Hepatocyte (in vitro differentiated cells): ENCODE data around the gene ZNF189. TPM values are rescaled to one million over a fixed set of nuclear protein-coding genes. Genes with fewer than 3 reads are reported as not detected.

ENCODE experiments used
- DNase-seq: peaks from one replicate; pipeline ENCODE4 v3.0.0-alpha.2; 2016; ENCODE audit warnings: low spot score
- H2AFZ ChIP-seq: fragments of 200-600 bp; sonication (generic); 2 replicates; pipeline ENCODE4 v1.6.0; 2016; ENCODE audit warnings: antibody characterized with exemption, mild to moderate bottlenecking
- H3K27ac ChIP-seq: fragments of 200-600 bp; sonication (generic); 2 replicates; pipeline ENCODE4 v1.5.1; 2016; ENCODE audit warnings: mild to moderate bottlenecking
- H3K27me3 ChIP-seq: fragments of 200-600 bp; sonication (generic); 2 replicates; pipeline ENCODE4 v1.6.1; 2016
- H3K36me3 ChIP-seq: fragments of 200-600 bp; sonication (generic); replicated peaks from 2 replicates; pipeline ENCODE4 v1.5.1; 2016; ENCODE audit warnings: low read depth; ENCODE audit not compliant: insufficient read depth
- H3K4me1 ChIP-seq: fragments of 200-600 bp; sonication (generic); 2 replicates; pipeline ENCODE4 v1.5.1; 2016; ENCODE audit warnings: mild to moderate bottlenecking, moderate library complexity; ENCODE audit not compliant: insufficient read depth
- H3K4me2 ChIP-seq: fragments of 200-600 bp; sonication (generic); 2 replicates; pipeline ENCODE4 v1.6.0; 2016
- H3K4me3 ChIP-seq: fragments of 200-600 bp; sonication (generic); 2 replicates; pipeline ENCODE4 v1.5.1; 2016; ENCODE audit warnings: mild to moderate bottlenecking
- H3K79me2 ChIP-seq: fragments of 200-600 bp; sonication (generic); 2 replicates; pipeline ENCODE4 v1.6.0; 2017; ENCODE audit warnings: mild to moderate bottlenecking
- H3K9me2 ChIP-seq: fragments of 200-600 bp; sonication (generic); replicated peaks from 2 replicates; pipeline ENCODE4 v1.6.0; 2017; ENCODE audit warnings: mild to moderate bottlenecking; ENCODE audit not compliant: insufficient read depth
- H3K9me3 ChIP-seq: fragments of 200-600 bp; sonication (generic); 2 replicates; pipeline ENCODE4 v1.5.1; 2016; ENCODE audit warnings: low read depth, mild to moderate bottlenecking
- H4K20me1 ChIP-seq: fragments of 200-600 bp; sonication (generic); 2 replicates; pipeline ENCODE4 v1.6.0; 2016; ENCODE audit warnings: mild to moderate bottlenecking; ENCODE audit not compliant: insufficient read depth, poor library complexity, severe bottlenecking
- EZH2 ChIP-seq: fragments of 200-600 bp; sonication (generic); IDR thresholded peaks from 2 replicates; pipeline ENCODE4 v1.6.1; 2016; ENCODE audit warnings: antibody characterized with exemption, mild to moderate bottlenecking, borderline replicate concordance
- EZH2phosphoT487 ChIP-seq: fragments of 200-600 bp; sonication (generic); IDR thresholded peaks from one replicate; pipeline ENCODE4 v1.6.1; 2018; ENCODE audit warnings: antibody characterized with exemption, mild to moderate bottlenecking, low read depth, moderate library complexity; ENCODE audit not compliant: unreplicated experiment, severe bottlenecking
- WGBS: methylation state at CpG from one replicate; pipeline ENCODE4 v1.1.6; 2016; ENCODE audit warnings: low lambda C conversion rate; ENCODE audit errors: missing lambda C conversion rate; 5-methylcytosine and 5-hydroxymethylcytosine counted together
- polyA plus RNA-seq: library from polyadenylated mRNA; unstranded; fragments of >200 nt; fragmentation: Nextera tagmentation; extraction: Ambion mirVana; gene quantifications from 2 replicates; pipeline ENCODE4 v1.2.1, GENCODE V29; 2016
- total RNA-seq: library from RNA; depleted of rRNA; stranded (reverse); fragments of >200 nt; gene quantifications from 2 replicates; pipeline ENCODE4 v1.2.3, GENCODE V29; 2014
- TF ChIP-seq, protein P1 (sequence below): fragments of 200-600 bp; sonication (generic); IDR thresholded peaks from 2 replicates; pipeline ENCODE4 v1.5.1; 2016; ENCODE audit warnings: antibody characterized with exemption, mild to moderate bottlenecking; ENCODE audit not compliant: poor library complexity

ZNF189 gene
- total and polyA plus RNA-seq, 2 experiments from 2014 or later: 13.6 to 60.3 TPM

- Histone ChIP-seq H3K27ac (peak overlapping the region; percentile 42), H3K4me1 (no peaks in the 10 kb centered on the region), H3K9me3 (no peaks in the 10 kb centered on the region), H4K20me1 (no peaks in the 10 kb centered on the region), H3K9me2 (no peaks in the 10 kb centered on the region), H2AFZ (no peak overlapping the region), H3K4me3 (no peak overlapping the region), H3K4me2 (no peak overlapping the region), H3K27me3 (no peaks in the 10 kb centered on the region), H3K36me3 (no peaks in the 10 kb centered on the region), H3K79me2 (peaks cover 29% of the 10 kb centered on the region)
- WGBS: 52% methylated on average over 6 of the region's 6 CpGs
- peak; percentile 74 for DNase-seq
- no peak for TF ChIP-seq EZH2phosphoT487
- TF ChIP-seq EZH2: no peak
- TF ChIP-seq, protein P1, sequence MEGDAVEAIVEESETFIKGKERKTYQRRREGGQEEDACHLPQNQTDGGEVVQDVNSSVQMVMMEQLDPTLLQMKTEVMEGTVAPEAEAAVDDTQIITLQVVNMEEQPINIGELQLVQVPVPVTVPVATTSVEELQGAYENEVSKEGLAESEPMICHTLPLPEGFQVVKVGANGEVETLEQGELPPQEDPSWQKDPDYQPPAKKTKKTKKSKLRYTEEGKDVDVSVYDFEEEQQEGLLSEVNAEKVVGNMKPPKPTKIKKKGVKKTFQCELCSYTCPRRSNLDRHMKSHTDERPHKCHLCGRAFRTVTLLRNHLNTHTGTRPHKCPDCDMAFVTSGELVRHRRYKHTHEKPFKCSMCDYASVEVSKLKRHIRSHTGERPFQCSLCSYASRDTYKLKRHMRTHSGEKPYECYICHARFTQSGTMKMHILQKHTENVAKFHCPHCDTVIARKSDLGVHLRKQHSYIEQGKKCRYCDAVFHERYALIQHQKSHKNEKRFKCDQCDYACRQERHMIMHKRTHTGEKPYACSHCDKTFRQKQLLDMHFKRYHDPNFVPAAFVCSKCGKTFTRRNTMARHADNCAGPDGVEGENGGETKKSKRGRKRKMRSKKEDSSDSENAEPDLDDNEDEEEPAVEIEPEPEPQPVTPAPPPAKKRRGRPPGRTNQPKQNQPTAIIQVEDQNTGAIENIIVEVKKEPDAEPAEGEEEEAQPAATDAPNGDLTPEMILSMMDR: peak; percentile 66
Observed at GRCh38 chr9:101387871-101388506, 10.7 kb upstream of the ZNF189 start.

DNA sequence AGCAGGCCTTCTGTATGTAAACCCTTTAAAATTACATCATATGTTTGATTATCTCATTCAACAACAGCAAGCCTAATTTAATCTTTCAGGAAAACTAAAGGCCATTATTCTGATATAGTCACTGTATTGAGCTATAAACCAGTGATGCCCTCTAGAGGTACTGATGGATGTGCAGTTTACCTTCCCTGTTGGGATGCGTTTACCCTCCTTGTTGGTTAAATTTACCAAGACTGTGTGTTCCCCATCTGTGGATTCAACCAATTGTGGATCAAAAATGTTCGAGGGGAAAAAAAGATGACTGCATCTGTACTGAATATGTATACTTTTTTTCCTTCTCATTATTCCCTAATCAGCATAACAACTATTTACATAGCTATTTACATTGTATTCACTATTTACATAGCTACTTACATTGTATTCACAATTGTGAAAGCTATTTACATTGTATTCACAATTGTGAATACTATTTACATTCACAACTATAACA is 10.1 kb upstream of the ZNF189 start:
- no peaks in the 10 kb centered on the region for H3K36me3 ChIP-seq
- DNase-seq: no peak
- H3K27ac ChIP-seq: peak overlapping the region; percentile 42
- TF ChIP-seq, protein P1: peak; percentile 34
- TF ChIP-seq EZH2phosphoT487: no peak
- H3K9me3 ChIP-seq: no peaks in the 10 kb centered on the region
- no peak overlapping the region for H3K4me3 ChIP-seq
- peaks cover 35% of the 10 kb centered on the region for H3K79me2 ChIP-seq
- no peaks in the 10 kb centered on the region for H3K27me3 ChIP-seq
- no peak overlapping the region for H2AFZ ChIP-seq
- no peak overlapping the region for H3K4me2 ChIP-seq
- WGBS: 88% methylated on average over 2 of the region's 2 CpGs
- no peaks in the 10 kb centered on the region for H4K20me1 ChIP-seq
- no peaks in the 10 kb centered on the region for H3K4me1 ChIP-seq
- H3K9me2 ChIP-seq: no peaks in the 10 kb centered on the region

GRCh38 chr9:101393135-101393534 is 5.5 kb upstream of the ZNF189 start:
- no peaks in the 10 kb centered on the region for H3K36me3 ChIP-seq
- over 99% methylated on average over 3 of the region's 3 CpGs for WGBS
- H3K9me2 ChIP-seq: no peaks in the 10 kb centered on the region
- no peaks in the 10 kb centered on the region for H3K4me1 ChIP-seq
- no peaks in the 10 kb centered on the region for H3K9me3 ChIP-seq
- H2AFZ ChIP-seq: no peak overlapping the region
- no peak overlapping the region for H3K4me3 ChIP-seq
- DNase-seq: no peak
- no peak for TF ChIP-seq EZH2
- no peak for TF ChIP-seq EZH2phosphoT487
- H4K20me1 ChIP-seq: no peaks in the 10 kb centered on the region
- no peak overlapping the region for H3K4me2 ChIP-seq
- no peaks in the 10 kb centered on the region for H3K27me3 ChIP-seq
- H3K27ac ChIP-seq: no peak overlapping the region
- peaks cover 79% of the 10 kb centered on the region for H3K79me2 ChIP-seq

- H3K79me2 ChIP-seq: peaks cover 86% of the 10 kb centered on the region
- DNase-seq: no peak
- TF ChIP-seq EZH2phosphoT487 (no peak), EZH2 (no peak)
- TF ChIP-seq, protein P1: no peak
- no peak overlapping the region for H3K4me3 ChIP-seq
- no peaks in the 10 kb centered on the region for H4K20me1 ChIP-seq
- no peaks in the 10 kb centered on the region for H3K4me1 ChIP-seq
- no peaks in the 10 kb centered on the region for H3K36me3 ChIP-seq
- H3K9me3 ChIP-seq: no peaks in the 10 kb centered on the region
- no peak overlapping the region for H3K27ac ChIP-seq
- H3K27me3 ChIP-seq: no peaks in the 10 kb centered on the region
- H3K4me2 ChIP-seq: no peak overlapping the region
- WGBS: 100% methylated on average over 1 of the region's 1 CpG
- H3K9me2 ChIP-seq: no peaks in the 10 kb centered on the region
- H2AFZ ChIP-seq: no peak overlapping the region
Observed at GRCh38 chr9:101394687-101395086, 4.0 kb upstream of the ZNF189 start.
